T-helper 9 cell (primary cell): ENCODE measurements around the gene NXN.
"Not testable (repeated sequence)": the region's sequence is repeated elsewhere in the genome, so short reads cannot be mapped to it uniquely, and the experiment has no call there.

Source experiments
- DNase-seq: peaks from one replicate; pipeline ENCODE4 v3.0.0-alpha.2; 2020

NXN gene

DNA sequence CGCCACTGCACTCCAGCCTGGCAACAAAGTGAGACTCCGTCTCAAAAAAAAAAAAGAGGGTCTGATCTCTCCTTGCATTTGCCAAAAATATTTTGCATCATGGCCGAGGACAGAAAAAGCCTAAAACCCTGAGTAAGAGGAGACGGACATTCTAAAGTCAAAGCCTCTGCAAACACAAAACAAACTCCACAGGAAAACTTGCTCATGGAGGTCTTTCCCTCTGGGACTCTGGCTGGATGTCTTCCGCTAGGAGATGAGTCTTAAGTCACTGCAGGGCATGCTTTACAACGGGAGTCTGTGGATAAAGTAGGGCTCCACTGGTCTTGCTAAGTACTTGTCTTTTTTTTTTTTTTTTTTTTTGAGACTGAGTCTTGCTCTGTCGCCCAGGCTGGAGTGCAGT, 123.4 kb downstream of the NXN start:
- no peak for DNase-seq

DNA sequence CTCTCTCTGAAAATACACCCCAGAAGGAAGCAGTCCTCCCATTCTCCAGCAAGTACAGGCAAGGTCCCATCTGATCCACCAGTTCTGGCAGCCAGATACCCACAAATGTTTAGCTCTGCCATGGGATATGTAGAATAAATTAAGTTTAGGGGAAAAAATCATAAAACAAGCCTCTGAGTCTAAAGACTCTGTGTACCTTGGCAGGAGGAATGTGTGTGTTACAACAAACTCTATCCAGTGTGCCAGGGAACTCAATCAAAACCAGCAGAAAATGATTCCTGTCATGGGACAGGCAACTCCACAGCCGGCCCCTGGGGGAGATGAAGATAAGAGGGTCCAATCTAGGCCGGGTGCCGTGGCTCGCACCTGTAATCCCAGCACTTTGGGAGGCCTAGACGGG, 124.0 kb downstream of the NXN start:
- DNase-seq: no peak

DNA sequence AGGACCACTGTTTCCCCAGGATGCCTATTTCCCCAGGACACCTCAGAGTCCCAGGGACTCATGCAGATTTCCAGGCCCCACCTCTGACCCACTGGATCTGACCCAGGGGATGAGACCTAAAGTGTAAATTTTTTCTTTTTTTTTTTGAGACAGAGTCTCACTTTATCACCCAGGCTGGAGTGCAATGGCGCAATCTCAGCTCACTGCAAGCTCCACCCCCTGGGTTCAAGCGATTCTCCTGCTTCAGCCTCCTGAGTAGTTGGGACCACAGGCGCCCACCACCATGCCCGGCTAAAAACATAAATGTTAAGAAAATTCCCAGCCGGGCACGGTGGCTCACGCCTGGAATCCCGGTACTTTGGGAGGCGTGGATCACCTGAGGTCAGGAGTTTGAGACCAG, 126.7 kb downstream of the NXN start:
- not testable (repeated sequence) for DNase-seq

DNA sequence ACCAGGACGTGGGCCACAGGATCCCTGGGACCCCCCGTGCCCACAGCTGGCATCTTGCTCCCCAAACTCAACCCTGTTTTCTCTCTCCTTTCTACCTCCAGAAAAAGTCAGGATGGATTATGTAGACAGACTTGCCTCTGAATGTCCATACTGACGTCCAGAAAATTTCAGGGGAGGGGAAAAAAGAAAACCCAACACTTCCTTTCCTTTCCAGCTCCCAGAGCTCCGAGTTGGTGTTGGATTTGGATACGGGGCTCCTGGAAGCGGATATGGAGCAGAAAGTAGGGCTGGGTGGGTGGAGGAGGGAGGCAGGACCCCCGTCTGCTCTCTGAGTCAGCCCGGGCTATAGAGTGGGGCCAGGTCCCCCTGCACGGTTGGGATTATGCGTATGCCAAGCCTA, 127.2 kb downstream of the NXN start:
- DNase-seq: no peak

DNA sequence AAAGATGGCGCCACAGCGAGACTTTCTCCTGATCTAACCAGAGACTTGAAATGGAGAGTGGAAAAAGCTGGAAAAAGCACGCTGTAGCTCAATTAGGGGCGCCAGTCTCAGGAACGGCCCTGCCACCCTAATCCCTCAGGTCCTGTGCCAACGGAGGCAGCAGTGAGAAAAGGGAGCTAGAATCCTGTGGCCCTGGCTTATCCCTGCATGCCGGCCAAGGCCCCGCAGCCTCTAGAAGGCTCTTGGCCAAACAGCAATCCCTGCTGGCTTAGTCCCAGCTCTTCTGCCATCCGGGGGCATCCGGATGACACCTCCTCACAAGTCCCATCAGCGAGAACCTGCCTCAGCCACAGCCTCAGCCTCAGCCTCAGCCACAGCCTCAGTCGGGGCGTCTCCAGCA, 127.7 kb downstream of the NXN start:
- no peak for DNase-seq

DNA sequence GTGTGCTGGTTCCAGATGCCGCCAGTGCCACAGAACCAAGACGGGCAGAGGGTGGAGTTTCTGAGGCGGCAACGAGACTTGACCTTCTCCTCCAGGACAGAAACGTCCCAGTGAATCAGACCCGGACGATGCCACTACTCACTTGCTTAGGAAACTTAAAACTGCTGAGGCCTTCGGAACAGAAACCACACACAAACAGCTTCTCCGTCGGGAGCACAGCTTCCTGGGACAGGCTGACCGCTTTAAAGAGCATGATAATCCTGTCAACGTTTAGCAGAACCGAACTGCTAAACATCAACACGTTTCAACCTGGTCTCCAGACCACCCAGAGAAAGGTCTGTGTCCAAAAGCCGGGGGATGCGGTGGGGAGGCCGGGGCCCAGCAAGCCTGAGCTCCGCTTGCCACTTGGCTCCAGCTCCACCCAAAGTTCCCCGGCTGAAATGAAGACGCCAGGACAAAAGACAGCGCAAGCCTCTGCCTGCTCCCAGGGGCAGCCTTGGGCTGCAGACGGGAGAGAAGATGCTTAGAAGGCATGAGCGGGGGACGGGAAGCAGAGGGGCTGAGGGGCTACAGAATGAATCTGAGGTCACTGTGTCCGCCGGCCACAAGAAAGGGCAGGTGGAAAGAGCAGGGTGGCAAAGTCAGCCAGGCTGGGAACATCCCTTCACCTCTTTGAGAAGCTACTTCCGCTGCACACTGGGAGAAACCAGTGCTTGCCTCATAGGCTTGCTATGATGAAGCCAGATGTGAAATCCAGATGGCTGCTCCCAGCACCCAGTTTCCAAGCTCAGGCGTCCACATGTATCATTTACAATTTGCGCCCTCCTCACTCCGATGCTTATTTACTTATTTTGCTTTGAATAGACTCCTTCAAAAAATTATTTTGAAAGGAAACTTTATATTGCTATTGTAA, 128.5 kb downstream of the NXN start:
- no peak for DNase-seq

DNA sequence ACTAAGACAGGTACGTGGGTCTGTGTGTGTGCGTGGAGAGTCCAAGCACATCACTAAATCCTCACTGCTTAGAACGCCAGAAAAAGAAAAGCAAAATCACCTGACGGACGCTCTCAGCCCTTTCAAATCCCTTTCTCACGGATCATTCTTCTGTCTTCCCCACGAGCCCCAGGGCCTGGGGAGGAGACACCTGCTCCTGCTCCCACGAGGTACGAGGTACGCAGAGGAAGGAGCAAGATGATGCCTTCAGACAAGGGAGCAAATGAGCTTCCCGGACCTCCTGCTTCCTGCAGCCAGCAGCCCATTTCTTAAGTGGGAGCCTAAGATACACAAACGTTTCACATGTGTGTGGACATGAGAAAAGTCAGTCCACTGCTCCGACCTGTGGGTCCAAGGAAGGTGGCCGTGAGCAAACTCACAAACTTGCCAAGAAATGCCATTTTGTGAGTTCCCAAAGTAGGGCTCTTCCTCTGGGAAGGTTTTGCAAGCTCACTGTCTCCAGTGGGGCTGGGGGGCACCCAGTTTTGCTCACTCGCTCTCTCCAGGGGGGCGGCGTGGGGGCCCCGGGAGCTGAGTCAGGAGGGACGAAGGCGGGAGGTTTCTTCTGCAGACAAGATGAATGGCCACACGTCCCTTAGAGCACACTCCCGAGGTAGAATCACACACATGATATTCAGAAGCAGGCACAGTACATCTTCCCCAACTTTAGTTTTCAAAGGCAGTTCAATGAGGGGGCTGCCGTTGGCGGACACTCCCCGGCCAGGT, 129.3 kb downstream of the NXN start:
- DNase-seq: no peak

DNA sequence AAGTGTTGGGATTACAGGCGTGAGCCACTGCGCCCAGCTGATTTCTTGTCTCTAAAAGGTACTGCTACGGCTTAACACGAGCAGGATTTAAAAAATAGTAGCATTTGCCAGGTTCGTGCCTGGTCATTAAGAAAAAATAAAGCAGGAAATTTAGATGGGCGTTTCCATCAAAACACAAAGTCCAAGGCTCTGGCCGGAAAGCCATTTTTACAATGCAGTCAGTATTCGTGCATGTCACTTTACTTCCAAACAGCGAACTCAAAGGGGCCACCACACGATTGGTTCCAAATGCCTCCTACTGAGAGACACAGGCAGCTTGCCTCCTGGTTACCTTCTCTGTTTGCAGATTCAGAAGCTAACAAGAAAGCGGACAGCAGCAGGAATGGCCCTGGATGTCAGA, 131.2 kb downstream of the NXN start:
- DNase-seq: no peak

DNA sequence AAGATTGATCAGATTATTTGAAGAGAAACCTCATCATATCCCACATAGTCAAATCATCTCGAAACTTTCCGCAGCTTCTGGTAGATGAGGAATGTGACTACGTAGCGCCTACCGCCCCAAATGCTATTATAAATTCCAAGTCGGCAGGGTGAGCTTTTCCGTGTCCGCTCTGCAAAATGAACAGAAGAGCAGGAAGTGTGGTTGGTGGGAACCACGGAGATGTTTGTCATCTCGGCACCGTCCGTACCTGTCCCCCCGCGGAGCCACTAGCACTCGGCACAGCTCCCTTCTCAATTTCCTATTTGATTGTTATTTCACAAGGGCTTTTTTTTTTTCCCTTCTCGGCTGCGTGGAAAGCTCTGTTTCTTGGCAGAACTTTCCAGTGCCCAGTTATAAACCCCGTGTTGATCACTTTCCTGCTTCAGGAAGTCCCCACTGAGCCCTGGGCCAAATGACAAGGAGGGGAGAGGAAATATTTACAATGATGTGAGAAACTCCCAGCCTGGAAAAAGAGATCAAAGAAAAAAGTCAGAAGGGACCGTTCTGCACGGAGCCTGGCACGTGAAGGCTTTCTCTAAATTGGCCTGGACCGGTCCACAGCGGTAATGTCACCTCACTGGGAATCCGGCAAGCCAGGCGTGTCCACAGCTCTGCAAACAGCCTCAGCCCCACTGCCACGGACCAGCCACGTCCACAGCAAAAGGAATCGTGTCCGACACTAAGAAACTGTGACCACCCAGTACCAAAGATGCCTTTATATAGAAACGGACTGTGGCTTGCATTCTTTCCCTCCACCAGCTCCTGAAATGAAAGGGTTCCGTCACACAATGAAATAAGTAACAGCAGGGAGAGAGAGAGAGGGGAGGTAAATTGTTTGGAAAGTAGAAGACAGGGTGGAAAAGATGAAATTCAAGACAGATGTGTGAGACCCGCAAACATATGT, 132.4 kb downstream of the NXN start:
- DNase-seq: no peak

DNA sequence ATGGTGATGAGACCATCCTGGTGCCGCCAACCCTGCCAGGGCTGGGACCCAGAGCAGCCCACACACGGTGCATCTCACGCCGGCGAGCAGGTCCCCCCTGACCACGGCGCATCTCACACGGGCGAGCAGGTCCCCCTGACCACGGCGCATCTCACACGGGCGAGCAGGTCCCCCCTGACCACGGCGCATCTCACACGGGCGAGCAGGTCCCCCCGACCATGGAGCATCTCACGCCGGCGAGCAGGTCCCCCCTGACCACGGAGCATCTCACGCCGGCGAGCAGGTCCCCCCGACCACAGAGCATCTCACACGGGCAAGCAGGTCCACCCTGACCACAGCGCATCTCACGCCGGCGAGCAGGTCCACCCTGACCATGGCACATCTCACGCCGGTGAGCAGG, 138.3 kb downstream of the NXN start:
- DNase-seq: no peak

DNA sequence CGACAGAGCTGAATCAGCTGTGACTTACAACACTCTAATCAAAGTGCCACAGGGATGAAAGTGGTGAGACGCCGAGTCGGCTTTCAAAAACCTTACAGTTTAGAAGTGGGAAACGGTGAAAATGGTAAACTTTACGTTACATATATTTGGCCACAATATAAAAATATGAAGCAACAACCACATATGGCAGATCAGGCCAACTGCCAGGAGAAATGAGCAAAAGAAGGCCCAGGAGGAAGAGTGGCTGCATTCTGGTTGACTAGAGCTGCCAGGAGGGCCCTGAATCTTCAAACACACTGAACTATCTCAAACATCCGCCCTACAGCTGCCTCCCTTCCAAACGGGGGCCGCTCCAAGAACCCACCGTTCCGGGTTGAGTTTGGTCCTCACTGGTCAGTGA, 141.1 kb downstream of the NXN start:
- no peak for DNase-seq

DNA sequence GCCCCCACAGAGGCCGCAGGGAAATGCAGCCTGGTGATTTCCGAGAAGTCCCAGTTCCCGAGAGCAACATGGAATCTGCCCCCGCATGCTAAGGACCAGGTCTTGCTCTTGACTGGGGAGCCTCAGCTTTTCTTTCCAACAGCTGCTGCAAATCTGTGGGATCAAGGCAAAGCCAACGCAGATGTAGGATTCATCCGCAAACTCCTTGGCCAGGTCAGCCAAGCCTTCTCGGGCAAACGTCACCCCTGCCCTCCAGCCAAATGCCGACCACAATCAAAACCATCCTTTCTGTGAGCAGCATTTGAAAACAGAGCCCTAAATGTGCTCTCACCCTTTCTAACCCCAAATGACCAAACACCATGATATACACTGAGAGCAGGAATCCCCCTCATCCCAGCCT, 143.4 kb downstream of the NXN start:
- no peak for DNase-seq

DNA sequence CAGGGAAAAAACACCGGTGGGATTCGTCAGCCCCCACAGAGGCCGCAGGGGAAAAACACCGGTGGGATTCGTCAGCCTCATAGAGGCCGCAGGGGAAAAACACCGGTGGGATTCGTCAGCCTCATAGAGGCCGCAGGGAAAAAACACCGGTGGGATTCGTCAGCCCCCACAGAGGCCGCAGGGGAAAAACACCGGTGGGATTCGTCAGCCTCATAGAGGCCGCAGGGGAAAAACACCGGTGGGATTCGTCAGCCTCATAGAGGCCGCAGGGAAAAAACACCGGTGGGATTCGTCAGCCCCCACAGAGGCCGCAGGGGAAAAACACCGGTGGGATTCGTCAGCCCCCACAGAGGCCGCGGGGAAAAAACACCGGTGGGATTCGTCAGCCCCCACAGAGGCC, 143.9 kb downstream of the NXN start:
- not testable (repeated sequence) for DNase-seq

DNA sequence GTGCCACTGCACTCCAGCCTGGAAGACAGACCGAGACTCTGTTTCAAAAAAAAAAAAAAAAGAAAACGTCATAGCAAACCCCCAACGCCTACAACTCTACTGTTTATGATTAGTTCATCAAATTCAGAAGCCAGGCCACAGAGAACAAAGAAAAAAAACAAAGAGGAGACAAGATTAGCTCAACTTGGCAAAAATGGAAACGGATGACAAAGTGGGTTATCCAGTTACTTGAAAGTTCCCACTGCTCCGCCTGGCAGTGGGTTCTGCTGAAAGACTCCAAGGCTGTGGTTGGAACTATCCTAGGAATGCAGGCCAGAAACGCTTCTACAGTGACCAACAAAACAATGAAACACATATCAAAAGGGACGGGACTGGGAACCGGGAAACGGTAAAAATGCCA, 144.3 kb downstream of the NXN start:
- no peak for DNase-seq

DNA sequence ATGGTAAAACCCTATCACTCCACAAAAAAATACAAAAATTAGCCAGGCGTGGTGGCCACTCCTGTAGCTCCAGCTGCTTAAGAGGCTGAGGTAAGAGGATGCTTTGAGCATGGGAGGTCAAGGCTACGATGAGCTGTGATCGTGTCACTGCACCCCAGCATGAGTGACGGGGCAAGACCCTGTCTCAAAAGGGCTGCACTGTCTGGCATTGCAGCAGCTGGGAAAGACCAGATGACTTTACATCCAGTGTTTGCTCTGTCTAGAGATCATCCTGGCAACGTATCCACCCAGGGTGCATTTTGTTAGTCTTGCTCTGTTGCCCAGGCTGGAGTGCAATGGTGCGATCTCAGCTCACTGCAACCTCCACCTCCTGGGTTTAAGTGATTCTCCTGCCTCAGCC, 145.4 kb downstream of the NXN start:
- DNase-seq: no peak

DNA sequence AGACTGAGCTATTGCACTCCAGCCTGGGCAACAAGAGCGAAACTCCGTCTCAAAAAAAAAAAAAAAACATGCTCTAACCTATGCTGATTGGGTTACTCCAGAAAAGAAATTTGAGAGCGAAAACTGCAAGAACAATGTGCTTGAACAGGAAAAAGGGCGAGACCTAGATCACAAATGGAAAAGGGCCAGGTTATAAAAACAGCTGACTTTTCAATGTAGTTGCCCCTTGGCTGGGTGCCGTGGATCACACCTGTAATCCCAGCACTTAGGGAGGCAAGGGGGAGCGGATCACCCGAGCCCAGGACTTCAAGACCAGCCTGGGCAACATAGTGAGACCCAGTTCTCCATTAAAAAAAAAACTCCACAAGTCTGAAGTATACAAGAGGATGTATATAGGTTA, 148.6 kb downstream of the NXN start:
- DNase-seq: no peak

DNA sequence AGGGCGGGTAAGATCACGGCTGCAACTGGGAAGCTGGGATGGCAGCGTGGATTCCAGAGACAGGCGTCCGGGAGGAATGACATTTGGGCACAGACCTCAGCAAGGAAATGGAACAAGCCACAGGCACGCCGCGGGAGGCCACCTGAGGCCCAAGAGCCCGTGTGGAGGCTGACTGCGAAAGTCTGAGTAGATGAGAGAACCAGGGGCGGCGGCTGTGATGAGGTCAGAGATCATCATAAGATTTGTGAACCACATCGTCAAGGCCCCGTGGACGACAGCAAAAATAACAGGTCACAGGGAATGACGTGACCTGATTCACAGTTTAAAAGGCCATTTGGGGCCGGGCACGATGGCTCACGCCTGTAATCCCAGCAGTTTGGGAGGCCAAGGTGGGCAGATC, 149.2 kb downstream of the NXN start:
- no peak for DNase-seq

DNA sequence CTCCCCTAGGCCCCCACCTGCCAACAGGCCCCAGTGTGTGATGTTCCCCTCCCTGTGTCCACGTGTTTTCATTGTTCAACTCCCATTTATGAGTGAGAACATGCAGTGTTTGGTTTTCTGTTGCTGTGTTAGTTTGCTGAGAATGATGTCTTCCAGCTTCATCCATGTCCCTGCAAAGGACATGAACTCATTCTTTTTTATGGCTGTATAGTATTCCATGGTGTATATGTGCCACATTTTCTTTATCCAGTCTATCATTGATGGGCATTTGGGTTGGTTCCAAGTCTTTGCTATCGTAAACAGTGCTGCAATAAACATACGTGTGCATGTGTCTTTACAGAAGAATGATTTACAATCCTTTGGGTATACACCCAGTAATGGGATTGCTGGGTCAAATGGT, 150.0 kb downstream of the NXN start:
- DNase-seq: not testable (repeated sequence)

DNA sequence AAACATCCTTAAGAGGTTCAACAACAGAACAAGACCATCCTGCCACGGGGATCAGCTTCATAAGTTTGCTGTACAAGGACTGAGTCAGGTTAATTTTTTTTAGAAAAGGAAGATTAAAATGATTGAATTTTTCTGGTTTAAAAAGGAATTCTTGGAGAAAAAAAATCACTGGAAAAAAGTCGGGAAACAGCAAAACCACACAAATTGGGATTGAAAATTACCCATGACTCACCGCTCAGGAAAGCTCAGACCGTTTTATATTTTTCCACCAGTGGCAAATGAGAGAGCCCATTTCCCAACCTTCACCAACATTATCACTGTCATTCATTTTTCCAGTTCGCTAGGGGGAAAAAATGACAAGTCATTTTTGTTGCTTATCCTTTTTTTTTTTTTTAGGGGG, 150.8 kb downstream of the NXN start:
- no peak for DNase-seq

DNA sequence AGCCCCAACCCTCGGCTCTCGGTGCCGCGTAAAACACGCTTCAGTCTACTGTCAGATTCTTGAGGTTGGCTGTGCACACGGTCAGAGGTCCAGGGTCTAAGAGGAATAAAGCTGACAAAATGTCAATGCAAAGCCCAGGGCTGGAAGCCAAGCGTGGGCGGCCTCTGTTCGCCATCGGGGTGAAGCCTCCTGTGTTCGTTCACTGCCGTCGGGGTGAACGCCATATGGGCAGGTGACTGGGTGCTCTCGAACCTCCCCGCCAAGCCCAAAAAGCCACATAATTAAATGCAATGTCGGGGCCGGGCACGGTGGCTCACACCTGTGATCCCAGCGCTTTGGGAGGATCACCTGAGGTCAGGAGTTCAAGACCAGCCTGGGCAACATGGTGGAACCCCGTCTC, 152.8 kb downstream of the NXN start:
- DNase-seq: no peak

DNA sequence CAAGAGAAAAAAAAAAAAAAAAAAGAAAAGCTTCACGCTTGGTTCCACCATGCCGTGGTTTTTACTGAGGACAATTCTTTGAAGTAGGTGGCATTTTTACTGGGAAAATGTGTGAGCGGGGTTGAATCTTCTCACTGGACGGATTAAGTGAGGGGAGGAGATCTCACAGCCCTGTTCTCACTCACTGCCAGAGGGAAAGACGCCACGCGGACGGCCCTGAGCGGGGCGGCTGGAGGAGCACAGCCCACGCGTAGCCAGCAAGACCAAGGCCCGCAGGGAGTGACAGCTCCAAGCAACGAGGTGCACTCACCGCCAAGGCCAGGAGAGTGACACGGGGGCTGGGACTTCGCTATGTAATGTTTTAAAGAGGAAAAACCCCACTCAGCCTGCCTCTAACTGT, 154.4 kb downstream of the NXN start:
- no peak for DNase-seq

DNA sequence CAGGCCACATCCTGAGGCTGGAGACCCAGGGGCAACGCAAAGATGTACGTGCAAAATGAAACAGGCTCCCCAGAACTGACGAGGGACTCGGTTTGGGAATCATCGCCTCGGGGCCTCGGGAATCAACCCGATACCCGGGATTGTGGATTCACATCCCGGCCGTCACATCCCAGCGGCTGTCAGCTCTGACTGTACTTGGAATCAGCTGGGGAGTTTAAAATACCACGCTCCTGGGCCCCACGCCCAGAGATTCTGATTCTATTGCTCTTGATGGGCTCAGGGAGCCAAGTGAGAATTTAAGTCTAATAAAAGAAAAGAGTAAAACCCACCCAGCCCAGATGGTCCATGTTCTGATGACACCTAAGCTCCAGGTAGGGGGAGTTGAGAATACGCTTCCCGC, 155.2 kb downstream of the NXN start:
- DNase-seq: no peak

DNA sequence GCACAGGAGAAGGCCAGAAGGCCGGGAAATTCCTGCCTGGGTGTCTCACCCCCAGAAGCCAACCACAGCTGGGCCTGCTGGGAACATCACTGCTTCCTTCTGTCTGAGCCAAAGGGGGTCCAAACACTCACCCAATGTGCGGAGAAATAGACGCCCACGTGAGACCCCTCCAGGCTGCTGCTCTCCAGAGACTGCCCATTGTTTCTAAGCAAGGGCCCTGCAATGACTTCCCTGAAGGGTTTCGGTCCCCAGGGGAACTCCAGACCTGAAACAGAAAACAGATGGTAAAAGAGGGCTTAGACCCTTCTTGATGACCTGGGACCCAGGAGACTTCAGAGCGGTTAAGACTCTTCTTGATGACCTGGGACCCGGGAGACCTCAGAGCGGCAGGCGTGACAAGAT, 156.1 kb downstream of the NXN start:
- DNase-seq: no peak
